VCaP (cell line): ENCODE results near the gene SOCS6.

Source experiments
- H3K27ac ChIP-seq: fragments of 450-650 bp; 2 replicates; pipeline ENCODE4 v1.5.1; 2017
- CTCF ChIP-seq: fragments of 450-650 bp; conservative IDR thresholded peaks from 2 replicates; pipeline ENCODE4 v1.5.1; 2017; ENCODE audit warnings: mild to moderate bottlenecking, moderate library complexity

SOCS6 gene

DNA sequence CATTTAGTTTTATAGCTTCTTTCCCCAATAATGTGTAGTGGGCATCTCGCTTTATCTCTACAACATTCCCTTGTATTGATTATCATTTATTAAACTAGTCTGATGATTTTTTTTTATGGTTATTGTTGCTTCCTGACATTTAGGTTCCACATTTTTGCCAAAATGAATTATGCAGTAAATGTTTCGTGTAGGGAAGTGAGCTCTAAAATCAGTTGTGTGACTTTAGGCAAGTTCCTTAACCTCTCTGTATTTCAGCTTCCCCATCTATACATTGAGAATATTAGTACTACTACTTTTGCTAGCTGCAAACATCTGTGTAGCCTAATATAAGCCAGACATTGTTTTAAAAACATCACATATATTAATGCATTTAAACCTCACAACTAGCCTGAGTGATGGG, 22.9 kb downstream of the SOCS6 start:
- no peak overlapping the region for H3K27ac ChIP-seq
- TF ChIP-seq CTCF = no peak

DNA sequence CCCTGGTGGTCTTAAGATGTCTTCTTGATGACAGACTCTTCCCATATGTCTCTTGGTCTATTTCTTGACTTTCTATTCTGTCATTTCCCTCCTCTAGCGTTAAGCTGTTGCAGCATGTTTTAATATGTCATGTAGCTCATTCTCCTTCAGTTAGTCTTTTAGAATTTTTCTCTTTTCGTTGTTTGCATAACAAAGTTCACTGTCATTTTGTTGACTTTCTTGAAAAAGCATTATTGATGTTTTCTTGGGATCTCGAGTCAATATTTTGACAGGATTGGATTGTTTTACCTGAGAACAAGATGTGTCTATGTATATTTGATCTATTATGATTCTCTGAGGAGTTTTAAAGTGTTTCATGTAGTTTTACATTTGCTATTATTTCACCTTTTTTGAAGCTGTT, 24.8 kb downstream of the SOCS6 start:
- no peak overlapping the region for H3K27ac ChIP-seq
- TF ChIP-seq CTCF = no peak

DNA sequence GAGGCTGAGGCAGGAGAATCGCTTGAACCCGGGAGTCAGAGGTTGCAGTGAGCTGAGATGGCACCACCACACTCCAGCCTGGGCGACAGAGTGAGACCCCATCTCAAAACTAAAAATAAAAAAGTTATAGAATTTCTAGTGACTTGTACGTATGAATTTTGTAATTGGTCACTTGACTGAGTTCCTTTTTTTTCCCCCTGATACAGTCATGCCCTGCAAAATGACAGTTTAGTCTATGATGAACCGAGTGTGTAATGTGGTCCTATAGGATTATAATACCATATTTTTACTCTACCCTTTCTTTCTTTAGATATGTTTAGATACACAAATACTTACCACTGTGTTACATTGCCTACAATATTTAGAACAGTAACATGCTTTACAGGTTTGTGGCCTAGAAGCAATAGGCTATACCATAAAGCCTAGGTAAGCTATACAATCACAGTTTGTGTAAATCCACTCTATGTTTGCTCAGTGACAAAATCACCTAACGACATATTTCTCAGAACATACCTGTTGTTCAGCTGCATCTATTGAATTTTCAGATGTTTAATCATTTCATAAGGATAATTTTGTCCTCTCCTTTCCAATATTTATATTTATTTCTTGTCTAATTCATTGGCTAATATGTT, 25.4 kb downstream of the SOCS6 start:
- no peak for TF ChIP-seq CTCF
- H3K27ac ChIP-seq = no peak overlapping the region

DNA sequence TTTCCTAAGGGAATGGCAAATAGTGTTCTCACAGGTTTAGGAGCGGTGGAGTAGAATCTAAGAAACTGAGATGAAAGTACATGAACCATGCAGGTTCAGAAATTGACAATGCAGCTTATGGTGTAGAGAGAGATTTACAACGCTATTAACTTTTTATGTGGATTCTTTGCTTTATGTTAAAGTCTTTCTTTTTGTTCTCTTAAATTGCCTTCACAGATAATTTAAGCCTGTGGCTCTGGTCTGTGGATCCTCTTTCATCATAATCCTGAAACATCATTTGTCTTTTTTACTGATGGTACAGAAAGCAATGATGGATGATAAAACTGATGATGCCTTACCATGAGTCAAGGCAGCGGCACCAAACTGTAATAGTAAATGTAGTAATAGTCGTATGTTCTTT, 30.3 kb downstream of the SOCS6 start:
- no peak for TF ChIP-seq CTCF
- no peak overlapping the region for H3K27ac ChIP-seq

GRCh38 chr18:70321616-70322015, 32.8 kb downstream of the SOCS6 start:
- H3K27ac ChIP-seq = no peak overlapping the region
- TF ChIP-seq CTCF = no peak

DNA sequence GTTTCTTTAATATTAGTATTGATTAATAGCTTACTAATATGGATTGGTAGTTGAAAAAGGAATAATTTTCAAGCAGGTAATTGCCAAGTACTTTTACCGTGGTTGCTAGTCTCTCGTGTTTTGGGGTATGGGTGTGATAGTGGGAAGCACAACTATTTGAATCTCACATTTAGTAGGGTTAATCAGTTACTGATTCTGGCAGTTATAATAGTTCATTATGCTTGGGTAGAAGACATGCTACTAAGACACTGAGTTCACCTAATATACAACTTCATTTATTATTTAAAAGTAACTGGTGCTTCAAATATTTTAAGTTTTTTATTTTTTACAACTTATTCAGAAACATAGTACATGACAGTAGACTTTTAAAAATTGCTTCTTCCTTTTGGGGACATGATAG, 33.5 kb downstream of the SOCS6 start:
- H3K27ac ChIP-seq = no peak overlapping the region
- TF ChIP-seq CTCF = no peak

- TF ChIP-seq CTCF = no peak
- no peak overlapping the region for H3K27ac ChIP-seq
Measured at GRCh38 chr18:70322928-70323327, 34.1 kb downstream of the SOCS6 start.
